NCI-H1694 treated with DMSO at 0.1 percent for 48 hours (cell line): Measurements from ENCODE around the gene HPDL.
A peak's percentile ranks its signal among the peaks of the same experiment; 100 is the strongest.
"Not testable (repeated sequence)": the region's sequence is repeated elsewhere in the genome, so short reads cannot be mapped to it uniquely, and the experiment has no call there.

Experiments
- DNase-seq: peaks from one replicate; lab custom pipeline; 2025; lab: John Stamatoyannopoulos, UW

Gene HPDL

GRCh38 chr1:45326627-45327623, at the start of gene HPDL:
HPDL (plus strand) TSS chr1:45326895; CDS start chr1:45327149, 254 bp downstream.
- peak; percentile 74 for DNase-seq

GRCh38 chr1:45282351-45282750, 44.3 kb upstream of the HPDL start:
- DNase-seq = no peak

- not testable (repeated sequence) for DNase-seq
Measured at GRCh38 chr1:45284858-45285257, 41.8 kb upstream of the HPDL start.

GRCh38 chr1:45286521-45286920, 40.2 kb upstream of the HPDL start:
- DNase-seq = not testable (repeated sequence)

GRCh38 chr1:45291002-45291401, 35.7 kb upstream of the HPDL start:
- not testable (repeated sequence) for DNase-seq

- no peak for DNase-seq
Measured at GRCh38 chr1:45291716-45292115, 35.0 kb upstream of the HPDL start.

- no peak for DNase-seq
Measured at GRCh38 chr1:45297666-45298356, 28.9 kb upstream of the HPDL start.

- no peak for DNase-seq
Measured at GRCh38 chr1:45299296-45299695, 27.4 kb upstream of the HPDL start.

GRCh38 chr1:45299981-45300668, 26.6 kb upstream of the HPDL start:
- peak; percentile 85 for DNase-seq

GRCh38 chr1:45300669-45300997, 26.1 kb upstream of the HPDL start:
- no peak for DNase-seq

GRCh38 chr1:45302505-45303150, 24.1 kb upstream of the HPDL start:
- DNase-seq = no peak

GRCh38 chr1:45303520-45304310, 23.0 kb upstream of the HPDL start:
- DNase-seq = peak; percentile 96

GRCh38 chr1:45304311-45305081, 22.2 kb upstream of the HPDL start:
- DNase-seq = no peak

GRCh38 chr1:45305231-45305630, 21.5 kb upstream of the HPDL start:
- DNase-seq = no peak

GRCh38 chr1:45306319-45306718, 20.4 kb upstream of the HPDL start:
- no peak for DNase-seq

GRCh38 chr1:45306905-45307304, 19.8 kb upstream of the HPDL start:
- no peak for DNase-seq

- DNase-seq = no peak
Measured at GRCh38 chr1:45314266-45314665, 12.4 kb upstream of the HPDL start.

- DNase-seq = no peak
Measured at GRCh38 chr1:45317166-45317565, 9.5 kb upstream of the HPDL start.

GRCh38 chr1:45319761-45320160, 6.9 kb upstream of the HPDL start:
- DNase-seq = no peak

GRCh38 chr1:45321444-45321843, 5.3 kb upstream of the HPDL start:
- DNase-seq = no peak
